ENCODE results near the gene BPIFB1. TPM values are rescaled to one million over a fixed set of nuclear protein-coding genes. Genes with fewer than 3 reads are reported as not detected.

BPIFB1 gene
- total and polyA plus RNA-seq, 2 experiments from 2014 or later = not detected

DNA sequence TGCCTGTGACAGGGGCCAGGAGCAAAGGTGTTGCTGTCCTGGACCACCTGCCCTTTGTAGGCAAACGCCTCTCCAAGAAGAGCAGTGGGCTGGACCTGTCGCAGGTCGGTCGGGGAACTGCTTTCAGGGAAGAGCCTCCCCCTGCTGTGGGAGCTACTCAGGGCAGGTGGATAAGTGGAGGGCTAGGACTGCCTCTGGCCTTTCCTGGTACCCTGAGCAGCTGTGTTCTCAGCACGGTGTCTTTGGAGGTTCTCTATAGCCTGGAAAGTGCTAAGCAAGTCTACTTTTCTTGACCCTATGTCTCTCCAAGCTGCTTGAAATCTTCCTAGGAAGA is 35.0 kb downstream of the BPIFB1 start:
- Histone ChIP-seq H3K36me3 (ENCODE audit: low read depth) (no peaks in the 10 kb centered on the region), H3K9me3 (ENCODE audit: low read depth) (no peaks in the 10 kb centered on the region), H3K4me2 (ENCODE audit: unreplicated experiment) (no peak overlapping the region), H3K79me2 (ENCODE audit: insufficient read depth) (no peaks in the 10 kb centered on the region), H3K9me2 (ENCODE audit: insufficient read depth) (no peaks in the 10 kb centered on the region), H3K27ac (no peak overlapping the region), H3K27me3 (replicated peaks; ENCODE audit: insufficient read depth) (peaks cover 45% of the 10 kb centered on the region), H3K4me3 (no peak overlapping the region), H4K20me1 (ENCODE audit: insufficient read depth) (no peaks in the 10 kb centered on the region), H3K9ac (no peak overlapping the region), H2AFZ (no peak overlapping the region), H3K4me1 (ENCODE audit: insufficient read depth) (no peaks in the 10 kb centered on the region), H3F3A (ENCODE audit: insufficient read depth) (no peaks in the 10 kb centered on the region)
- DNase-seq = no peak
- in situ Hi-C loops (cut with MboI) = no loop called here
- no peak for TF ChIP-seq EZH2 (IDR thresholded peaks at IDR 0.05; ENCODE audit: insufficient read depth, poor library complexity, severe bottlenecking)
- no peak for TF ChIP-seq EZH2phosphoT487 (IDR thresholded peaks at IDR 0.05; ENCODE audit: insufficient read depth, low read depth)
- 12 to 16% methylated on average over 5 of the region's 5 CpGs for WGBS, 2 experiments (ENCODE audit: low coverage in 1 of 2, low lambda C conversion rate in 2 of 2, missing lambda C conversion rate in 2 of 2)

DNA sequence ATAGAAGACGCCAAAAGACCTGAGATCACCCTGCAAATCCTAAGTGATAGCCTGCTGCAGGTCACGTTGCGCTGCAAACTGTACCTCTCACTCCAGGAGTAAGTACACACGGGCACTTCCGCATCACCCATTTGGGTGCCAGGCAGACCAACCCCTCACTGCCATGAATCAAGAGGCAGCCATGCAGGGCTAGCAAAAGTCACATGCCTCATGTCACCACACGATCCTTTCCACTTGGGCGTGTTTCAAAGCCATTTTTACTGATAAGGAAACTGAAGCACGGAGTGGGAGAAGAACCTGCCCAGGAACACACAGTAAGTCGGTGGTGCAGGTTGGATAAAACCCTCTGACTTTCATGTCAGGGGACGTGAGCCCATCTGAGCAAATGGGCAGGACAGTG is 37.0 kb downstream of the BPIFB1 start:
- Histone ChIP-seq H2AFZ (no peak overlapping the region), H3K4me3 (no peak overlapping the region), H3K79me2 (ENCODE audit: insufficient read depth) (no peaks in the 10 kb centered on the region), H3F3A (ENCODE audit: insufficient read depth) (no peaks in the 10 kb centered on the region), H3K27me3 (replicated peaks; ENCODE audit: insufficient read depth) (peaks cover 50% of the 10 kb centered on the region), H3K27ac (no peak overlapping the region), H4K20me1 (ENCODE audit: insufficient read depth) (no peaks in the 10 kb centered on the region), H3K4me2 (ENCODE audit: unreplicated experiment) (no peak overlapping the region), H3K9me2 (ENCODE audit: insufficient read depth) (no peaks in the 10 kb centered on the region), H3K9me3 (ENCODE audit: low read depth) (no peaks in the 10 kb centered on the region), H3K9ac (no peak overlapping the region), H3K4me1 (ENCODE audit: insufficient read depth) (no peaks in the 10 kb centered on the region), H3K36me3 (ENCODE audit: low read depth) (no peaks in the 10 kb centered on the region)
- DNase-seq = no peak
- WGBS, 2 experiments (ENCODE audit: low coverage in 1 of 2, low lambda C conversion rate in 2 of 2, missing lambda C conversion rate in 2 of 2) = 55 to 61% methylated on average over 10 of the region's 10 CpGs
- TF ChIP-seq EZH2phosphoT487 (IDR thresholded peaks at IDR 0.05; ENCODE audit: insufficient read depth, low read depth) (no peak), EZH2 (IDR thresholded peaks at IDR 0.05; ENCODE audit: insufficient read depth, poor library complexity, severe bottlenecking) (no peak)
- in situ Hi-C loops (cut with MboI) = no loop called here

DNA sequence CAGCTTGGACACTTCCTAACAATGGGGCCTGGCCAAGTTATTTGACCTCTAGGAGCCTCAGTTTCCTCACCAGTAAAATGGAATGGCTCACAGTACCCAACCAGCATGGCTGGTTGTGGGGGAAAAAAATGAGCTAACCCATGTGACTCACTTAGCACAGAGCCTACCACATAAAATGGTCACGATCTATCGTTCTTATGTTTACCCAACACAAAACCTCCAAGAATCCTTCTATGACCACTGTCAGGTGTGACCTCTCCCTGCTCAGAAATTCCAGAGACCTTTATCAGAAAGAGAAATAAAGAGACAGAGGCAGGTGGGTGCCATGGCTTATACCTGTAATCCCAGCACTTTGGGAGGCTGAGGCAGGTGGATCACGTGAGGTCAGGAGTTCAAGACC is 39.4 kb downstream of the BPIFB1 start:
- H3K27me3 ChIP-seq (replicated peaks; ENCODE audit: insufficient read depth) = peaks cover 43% of the 10 kb centered on the region
- in situ Hi-C loops (cut with MboI) = no loop called here
- no peak for DNase-seq
- H3K4me1 ChIP-seq (ENCODE audit: insufficient read depth) = no peaks in the 10 kb centered on the region
- TF ChIP-seq EZH2phosphoT487 (IDR thresholded peaks at IDR 0.05; ENCODE audit: insufficient read depth, low read depth) (no peak), EZH2 (IDR thresholded peaks at IDR 0.05; ENCODE audit: insufficient read depth, poor library complexity, severe bottlenecking) (no peak)
- H2AFZ ChIP-seq = no peak overlapping the region
- no peak overlapping the region for H3K4me2 ChIP-seq (ENCODE audit: unreplicated experiment)
- H3F3A ChIP-seq (ENCODE audit: insufficient read depth) = no peaks in the 10 kb centered on the region
- H3K36me3 ChIP-seq (ENCODE audit: low read depth) = no peaks in the 10 kb centered on the region
- H3K79me2 ChIP-seq (ENCODE audit: insufficient read depth) = no peaks in the 10 kb centered on the region
- H4K20me1 ChIP-seq (ENCODE audit: insufficient read depth) = no peaks in the 10 kb centered on the region
- no peak overlapping the region for H3K4me3 ChIP-seq
- no peaks in the 10 kb centered on the region for H3K9me3 ChIP-seq (ENCODE audit: low read depth)
- no peak overlapping the region for H3K9ac ChIP-seq
- no peaks in the 10 kb centered on the region for H3K9me2 ChIP-seq (ENCODE audit: insufficient read depth)
- WGBS, 2 experiments (ENCODE audit: low coverage in 1 of 2, low lambda C conversion rate in 2 of 2, missing lambda C conversion rate in 2 of 2) = 56 to 58% methylated on average over 3 of the region's 3 CpGs
- H3K27ac ChIP-seq = no peak overlapping the region

DNA sequence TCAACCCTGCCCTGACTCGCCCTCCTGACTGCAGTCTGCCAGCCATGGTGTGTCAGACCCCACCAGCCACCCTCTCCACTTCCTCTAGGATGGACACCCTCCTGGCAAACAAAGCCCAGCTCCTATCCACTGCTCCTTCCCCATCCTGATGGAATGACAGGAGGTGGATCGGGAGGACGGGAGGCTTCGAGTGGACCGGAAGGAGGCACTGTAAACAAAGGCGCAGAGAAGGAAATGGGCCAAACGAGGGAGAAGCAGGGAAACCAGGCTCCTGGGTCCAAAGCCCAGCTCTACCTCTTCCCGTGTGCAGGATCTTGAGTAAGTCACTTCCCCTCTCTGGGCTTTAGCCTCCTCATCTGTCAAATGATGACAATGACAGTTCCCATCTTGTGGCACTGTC is 40.2 kb downstream of the BPIFB1 start:
- Histone ChIP-seq H3K27ac (no peak overlapping the region), H3K4me1 (ENCODE audit: insufficient read depth) (no peaks in the 10 kb centered on the region), H2AFZ (no peak overlapping the region), H4K20me1 (ENCODE audit: insufficient read depth) (no peaks in the 10 kb centered on the region), H3K4me3 (no peak overlapping the region), H3K79me2 (ENCODE audit: insufficient read depth) (no peaks in the 10 kb centered on the region), H3K9ac (no peak overlapping the region), H3K4me2 (ENCODE audit: unreplicated experiment) (no peak overlapping the region), H3K9me2 (ENCODE audit: insufficient read depth) (no peaks in the 10 kb centered on the region), H3K27me3 (replicated peaks; ENCODE audit: insufficient read depth) (peaks cover 40% of the 10 kb centered on the region), H3F3A (ENCODE audit: insufficient read depth) (no peaks in the 10 kb centered on the region), H3K36me3 (ENCODE audit: low read depth) (no peaks in the 10 kb centered on the region), H3K9me3 (ENCODE audit: low read depth) (no peaks in the 10 kb centered on the region)
- WGBS, 2 experiments (ENCODE audit: low coverage in 1 of 2, low lambda C conversion rate in 2 of 2, missing lambda C conversion rate in 2 of 2) = 45 to 47% methylated on average over 8 of the region's 8 CpGs
- no peak for DNase-seq
- TF ChIP-seq EZH2phosphoT487 (IDR thresholded peaks at IDR 0.05; ENCODE audit: insufficient read depth, low read depth) (no peak), EZH2 (IDR thresholded peaks at IDR 0.05; ENCODE audit: insufficient read depth, poor library complexity, severe bottlenecking) (no peak)
- in situ Hi-C loops (cut with MboI) = no loop called here

DNA sequence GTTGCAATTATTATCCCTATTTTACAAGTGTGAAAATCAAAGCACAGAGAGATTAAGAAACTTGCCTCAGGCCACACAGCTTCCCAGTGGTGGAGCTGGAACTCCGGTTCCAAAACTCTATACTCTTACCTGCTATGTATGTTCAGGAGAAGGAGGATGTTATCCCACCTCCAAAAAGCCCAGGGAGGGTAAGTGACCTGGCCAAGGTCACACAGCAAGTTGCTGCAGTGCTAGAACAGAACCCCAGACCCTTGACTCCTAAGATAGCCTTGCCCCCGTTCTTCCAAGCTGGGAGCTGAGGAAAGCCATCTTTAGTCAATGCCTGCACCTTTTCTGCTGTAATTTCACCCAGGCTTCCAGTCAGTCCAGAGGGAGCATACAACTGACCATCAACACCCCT is 42.3 kb downstream of the BPIFB1 start:
- H3K36me3 ChIP-seq (ENCODE audit: low read depth) = no peaks in the 10 kb centered on the region
- H3K27ac ChIP-seq = no peak overlapping the region
- no peaks in the 10 kb centered on the region for H3K4me1 ChIP-seq (ENCODE audit: insufficient read depth)
- peaks cover 46% of the 10 kb centered on the region for H3K27me3 ChIP-seq (replicated peaks; ENCODE audit: insufficient read depth)
- no peak overlapping the region for H2AFZ ChIP-seq
- H3F3A ChIP-seq (ENCODE audit: insufficient read depth) = no peaks in the 10 kb centered on the region
- no peak for DNase-seq
- 61 to 63% methylated on average over 2 of the region's 2 CpGs for WGBS, 2 experiments (ENCODE audit: low coverage in 1 of 2, low lambda C conversion rate in 2 of 2, missing lambda C conversion rate in 2 of 2)
- H3K4me3 ChIP-seq = no peak overlapping the region
- H3K9ac ChIP-seq = no peak overlapping the region
- no peaks in the 10 kb centered on the region for H4K20me1 ChIP-seq (ENCODE audit: insufficient read depth)
- in situ Hi-C loops (cut with MboI) = no loop called here
- H3K9me3 ChIP-seq (ENCODE audit: low read depth) = no peaks in the 10 kb centered on the region
- no peak overlapping the region for H3K4me2 ChIP-seq (ENCODE audit: unreplicated experiment)
- no peaks in the 10 kb centered on the region for H3K79me2 ChIP-seq (ENCODE audit: insufficient read depth)
- no peaks in the 10 kb centered on the region for H3K9me2 ChIP-seq (ENCODE audit: insufficient read depth)
- TF ChIP-seq EZH2phosphoT487 (IDR thresholded peaks at IDR 0.05; ENCODE audit: insufficient read depth, low read depth) = no peak
- TF ChIP-seq EZH2 (IDR thresholded peaks at IDR 0.05; ENCODE audit: insufficient read depth, poor library complexity, severe bottlenecking) = no peak
